Trophoblast cell (in vitro differentiated cells and primary cell): ENCODE measurements around the gene GRIK4.

Experiments used
- DNase-seq, 2 donors: peaks; one replicate each; pipeline ENCODE4 v3.0.0-alpha.2; 2016
- H2AFZ ChIP-seq: 2 replicates; pipeline ENCODE4 v1.6.1; 2013; ENCODE audit warnings: low read length, moderate library complexity, mild to moderate bottlenecking; ENCODE audit not compliant: insufficient read depth, poor library complexity
- H2AK5ac ChIP-seq: 2 replicates; pipeline ENCODE4 v1.6.1; 2013; ENCODE audit warnings: mild to moderate bottlenecking, low read length
- H2BK120ac ChIP-seq: 2 replicates; pipeline ENCODE4 v1.6.1; 2013; ENCODE audit warnings: low read length, mild to moderate bottlenecking, moderate library complexity; ENCODE audit not compliant: insufficient read depth, poor library complexity
- H2BK12ac ChIP-seq: 2 replicates; pipeline ENCODE4 v1.6.1; 2013; ENCODE audit warnings: mild to moderate bottlenecking, low read length, moderate library complexity
- H2BK5ac ChIP-seq: 2 replicates; pipeline ENCODE4 v1.6.1; 2013; ENCODE audit warnings: low read length, low read depth, moderate library complexity, mild to moderate bottlenecking; ENCODE audit not compliant: poor library complexity
- H3K14ac ChIP-seq: 2 replicates; pipeline ENCODE4 v1.6.1; 2013; ENCODE audit warnings: mild to moderate bottlenecking, low read length
- H3K18ac ChIP-seq: 2 replicates; pipeline ENCODE4 v1.6.1; 2013; ENCODE audit warnings: mild to moderate bottlenecking, low read length
- H3K23ac ChIP-seq: 2 replicates; pipeline ENCODE4 v1.6.1; 2013; ENCODE audit warnings: low read length
- H3K27ac ChIP-seq: 2 replicates; pipeline ENCODE4 v1.5.1; 2013; ENCODE audit warnings: low read depth, mild to moderate bottlenecking, inconsistent platforms, low read length, moderate library complexity
- H3K27me3 ChIP-seq: 2 replicates; pipeline ENCODE4 v1.6.1; 2013; ENCODE audit warnings: inconsistent platforms, mild to moderate bottlenecking, low read length, moderate library complexity; ENCODE audit not compliant: insufficient read depth
- H3K36me3 ChIP-seq, 2 experiments: 1 replicate in 1 of 2; 2 replicates in 1 of 2; pipeline ENCODE4 v1.6.1; 2013; ENCODE audit warnings: low read length in 2 of 2, mild to moderate bottlenecking in 2 of 2, moderate library complexity in 1 of 2; ENCODE audit not compliant: insufficient read depth in 2 of 2, control insufficient read depth in 1 of 2
- H3K4ac ChIP-seq: 2 replicates; pipeline ENCODE4 v1.6.1; 2013; ENCODE audit warnings: low read depth, mild to moderate bottlenecking, low read length, moderate library complexity
- H3K4me1 ChIP-seq, 2 experiments: 1 replicate in 1 of 2; 2 replicates in 1 of 2; pipeline ENCODE4 v1.6.1; 2013; ENCODE audit warnings: low read length in 2 of 2, mild to moderate bottlenecking in 2 of 2, moderate library complexity in 1 of 2; ENCODE audit not compliant: insufficient read depth in 2 of 2, control insufficient read depth in 1 of 2
- H3K4me2 ChIP-seq: 2 replicates; pipeline ENCODE4 v1.6.1; 2013; ENCODE audit warnings: inconsistent platforms, mild to moderate bottlenecking, low read length, moderate library complexity
- H3K4me3 ChIP-seq: 2 replicates; pipeline ENCODE4 v1.5.1; 2013; ENCODE audit warnings: mild to moderate bottlenecking, low read depth, low read length, inconsistent platforms
- H3K79me1 ChIP-seq: one replicate; pipeline ENCODE4 v1.6.1; 2013; ENCODE audit warnings: low read length
- H3K79me2 ChIP-seq: 2 replicates; pipeline ENCODE4 v1.6.1; 2013; ENCODE audit warnings: low read length, mild to moderate bottlenecking; ENCODE audit not compliant: control insufficient read depth, insufficient read depth, poor library complexity
- H3K9ac ChIP-seq: 2 replicates; pipeline ENCODE4 v1.6.1; 2013; ENCODE audit warnings: mild to moderate bottlenecking, low read length
- H3K9me3 ChIP-seq: 2 replicates; pipeline ENCODE4 v1.6.1; 2013; ENCODE audit warnings: low read depth, mild to moderate bottlenecking, control low read depth, inconsistent platforms, low read length; ENCODE audit not compliant: insufficient read depth
- H4K12ac ChIP-seq: 2 replicates; pipeline ENCODE4 v1.6.1; 2013; ENCODE audit warnings: low read depth, mild to moderate bottlenecking, low read length, moderate library complexity
- H4K8ac ChIP-seq: 2 replicates; pipeline ENCODE4 v1.6.1; 2013; ENCODE audit warnings: low read depth, mild to moderate bottlenecking, low read length, moderate library complexity
- H4K91ac ChIP-seq: one replicate; pipeline ENCODE4 v1.6.1; 2013; ENCODE audit warnings: low read depth, mild to moderate bottlenecking, low read length, moderate library complexity
- WGBS: extraction: QIAGEN DNeasy Blood & Tissue Kit; methylation state at CpG from one replicate; pipeline ENCODE4 v1.1.7; 2013; ENCODE audit warnings: missing lambda C conversion rate; ENCODE audit not compliant: insufficient read length, insufficient coverage; ENCODE audit errors: extremely low coverage; 5-methylcytosine and 5-hydroxymethylcytosine counted together

GRIK4 gene

DNA sequence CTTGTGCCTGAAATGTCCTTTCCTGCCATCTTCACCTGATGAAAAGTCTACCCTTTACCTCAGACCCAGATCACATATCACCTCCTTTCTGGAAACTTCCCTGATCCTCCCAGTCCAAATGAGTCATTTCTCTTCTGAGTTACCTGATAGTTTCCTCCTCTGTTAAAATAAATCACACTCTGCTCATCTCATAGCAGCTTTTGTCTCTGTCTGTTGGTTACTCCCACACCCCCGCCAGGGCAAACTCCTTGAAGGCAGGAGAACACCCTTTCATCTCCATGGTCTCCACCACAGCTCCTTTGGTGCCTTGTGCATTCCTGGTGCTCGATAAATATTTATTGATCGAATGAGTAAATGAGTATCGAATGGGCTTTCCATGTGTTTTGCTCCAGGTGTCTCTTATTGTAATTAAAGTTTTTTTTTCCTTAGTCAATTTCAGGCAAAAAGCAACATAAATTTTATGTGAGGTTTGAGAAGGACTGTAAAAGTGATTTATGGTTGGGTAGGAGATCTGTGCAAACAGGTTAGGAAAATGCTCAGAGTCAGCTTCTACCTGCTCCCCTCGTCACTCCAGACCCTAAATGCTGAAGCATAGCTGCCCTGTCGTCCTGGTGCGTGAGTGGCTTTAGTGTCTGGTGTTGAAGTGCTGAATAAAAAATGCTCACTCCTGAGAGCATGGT, 178.2 kb downstream of the GRIK4 start:
- Histone ChIP-seq H3K4ac (no peak overlapping the region), H3K9ac (no peak overlapping the region), H3K4me2 (no peak overlapping the region), H3K4me1 (no peaks in the 10 kb centered on the region), H3K23ac (no peak overlapping the region), H3K14ac (no peak overlapping the region), H3K18ac (no peak overlapping the region), H2BK5ac (no peak overlapping the region), H3K79me1 (no peaks in the 10 kb centered on the region), H4K8ac (no peak overlapping the region), H3K9me3 (peaks cover 1% of the 10 kb centered on the region), H2BK12ac (no peak overlapping the region), H3K4me3 (no peak overlapping the region), H4K12ac (no peak overlapping the region), H2BK120ac (no peak overlapping the region), H2AFZ (no peak overlapping the region), H3K36me3 (no peaks in the 10 kb centered on the region), H4K91ac (no peak overlapping the region), H3K27me3 (no peaks in the 10 kb centered on the region), H2AK5ac (no peak overlapping the region), H3K79me2 (no peaks in the 10 kb centered on the region), H3K27ac (no peak overlapping the region)
- no CpG with 5 or more reads among the region's 7 CpGs for WGBS
- DNase-seq = no peak

DNA sequence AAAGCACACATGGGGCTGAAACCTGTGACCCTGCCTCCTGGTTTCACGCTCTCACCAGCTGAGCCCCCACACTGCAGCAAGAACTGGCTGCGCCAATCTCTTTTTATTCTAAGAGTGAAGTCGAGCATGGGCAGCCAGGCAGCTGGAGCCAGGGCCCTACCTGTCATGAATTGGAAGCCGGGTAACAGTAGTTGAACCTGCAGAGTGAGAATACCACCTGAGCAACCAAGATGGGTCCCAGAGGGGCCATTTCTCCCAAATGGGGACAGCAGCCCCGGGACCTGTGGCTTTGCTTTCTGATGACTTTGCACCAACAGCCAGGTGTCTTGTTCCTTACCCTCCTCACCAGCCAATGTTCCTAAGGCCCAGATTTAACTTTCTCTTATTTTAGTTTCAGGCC, 178.9 kb downstream of the GRIK4 start:
- no peak overlapping the region for H3K4me3 ChIP-seq
- H3K79me2 ChIP-seq = no peaks in the 10 kb centered on the region
- no peak overlapping the region for H3K27ac ChIP-seq
- H3K4ac ChIP-seq = no peak overlapping the region
- WGBS = no CpG with 5 or more reads among the region's 5 CpGs
- no peak overlapping the region for H3K23ac ChIP-seq
- no peak overlapping the region for H4K8ac ChIP-seq
- no peaks in the 10 kb centered on the region for H3K27me3 ChIP-seq
- no peak overlapping the region for H2BK12ac ChIP-seq
- H2BK5ac ChIP-seq = no peak overlapping the region
- H2AK5ac ChIP-seq = no peak overlapping the region
- no peaks in the 10 kb centered on the region for H3K36me3 ChIP-seq
- no peak overlapping the region for H3K18ac ChIP-seq
- H2BK120ac ChIP-seq = no peak overlapping the region
- H3K9me3 ChIP-seq = peaks cover 1% of the 10 kb centered on the region
- H4K12ac ChIP-seq = no peak overlapping the region
- no peak overlapping the region for H2AFZ ChIP-seq
- H4K91ac ChIP-seq = no peak overlapping the region
- H3K79me1 ChIP-seq = no peaks in the 10 kb centered on the region
- no peaks in the 10 kb centered on the region for H3K4me1 ChIP-seq
- DNase-seq = no peak
- H3K9ac ChIP-seq = no peak overlapping the region
- H3K4me2 ChIP-seq = no peak overlapping the region
- no peak overlapping the region for H3K14ac ChIP-seq

DNA sequence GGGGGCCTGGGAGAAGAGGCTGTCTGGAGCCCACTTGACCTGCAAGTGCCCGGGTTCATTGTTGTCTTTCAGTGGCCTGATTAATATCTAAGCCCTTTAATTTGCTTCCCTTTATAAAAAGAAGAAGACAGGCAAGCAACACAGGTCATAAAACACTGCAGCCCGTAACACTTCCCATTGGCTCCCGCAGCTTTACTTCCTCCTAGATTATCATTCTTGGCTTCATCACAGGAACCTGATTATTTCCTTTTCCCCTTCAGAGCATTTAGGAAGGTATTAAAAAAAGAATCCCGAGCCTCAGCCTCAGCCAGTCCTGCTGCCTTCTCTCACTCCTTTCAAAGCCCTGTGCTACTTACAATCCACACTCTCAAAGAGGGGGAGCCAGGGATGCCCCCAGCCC, 183.2 kb downstream of the GRIK4 start:
- Histone ChIP-seq H3K4me1 (no peaks in the 10 kb centered on the region), H2BK12ac (no peak overlapping the region), H4K12ac (no peak overlapping the region), H3K4me3 (no peak overlapping the region), H3K4ac (no peak overlapping the region), H3K9me3 (peaks cover 1% of the 10 kb centered on the region), H3K79me2 (no peaks in the 10 kb centered on the region), H4K91ac (no peak overlapping the region), H3K36me3 (no peaks in the 10 kb centered on the region), H3K14ac (no peak overlapping the region), H2AFZ (no peak overlapping the region), H3K27me3 (no peaks in the 10 kb centered on the region), H3K4me2 (no peak overlapping the region), H2BK5ac (no peak overlapping the region), H3K23ac (no peak overlapping the region), H3K18ac (no peak overlapping the region), H2BK120ac (no peak overlapping the region), H3K27ac (no peak overlapping the region), H3K9ac (no peak overlapping the region), H3K79me1 (no peaks in the 10 kb centered on the region), H2AK5ac (no peak overlapping the region), H4K8ac (no peak overlapping the region)
- no peak for DNase-seq
- WGBS = no CpG with 5 or more reads among the region's 4 CpGs

DNA sequence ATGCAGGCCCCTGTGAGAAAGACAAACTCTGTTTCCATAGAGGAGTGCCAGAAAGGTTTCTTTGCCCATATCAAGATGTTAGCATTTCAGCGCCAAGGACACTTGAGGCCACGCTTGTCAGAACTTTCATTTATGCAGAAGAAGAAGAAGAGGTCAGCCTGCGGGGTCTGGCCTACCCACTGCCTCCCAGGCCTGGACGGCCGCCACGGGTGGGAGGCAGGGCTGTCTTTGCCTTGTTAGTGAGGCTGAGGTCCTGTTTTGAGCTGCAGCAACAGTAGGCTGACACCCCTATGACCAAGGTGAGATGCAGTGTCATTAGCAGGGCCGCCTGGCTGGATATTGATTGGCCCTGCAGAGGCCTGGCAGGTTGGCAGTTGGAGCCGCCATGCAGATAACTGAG, 183.9 kb downstream of the GRIK4 start:
- H3K4me3 ChIP-seq = no peak overlapping the region

More for the DNA sequence above, 183.9 kb downstream of the GRIK4 start:
- no peaks in the 10 kb centered on the region for H3K79me2 ChIP-seq
- no CpG with 5 or more reads among the region's 8 CpGs for WGBS
- no peak overlapping the region for H3K27ac ChIP-seq
- H3K4me1 ChIP-seq = no peaks in the 10 kb centered on the region
- no peak overlapping the region for H3K14ac ChIP-seq
- H2BK12ac ChIP-seq = no peak overlapping the region
- H3K18ac ChIP-seq = no peak overlapping the region
- H2BK120ac ChIP-seq = no peak overlapping the region
- H4K8ac ChIP-seq = no peak overlapping the region
- no peak overlapping the region for H3K4me2 ChIP-seq
- no peak overlapping the region for H4K12ac ChIP-seq
- no peaks in the 10 kb centered on the region for H3K36me3 ChIP-seq
- H2BK5ac ChIP-seq = no peak overlapping the region
- no peak for DNase-seq
- H3K27me3 ChIP-seq = no peaks in the 10 kb centered on the region
- no peak overlapping the region for H3K9ac ChIP-seq
- H3K9me3 ChIP-seq = no peaks in the 10 kb centered on the region
- no peak overlapping the region for H3K4ac ChIP-seq
- no peak overlapping the region for H2AFZ ChIP-seq
- H3K79me1 ChIP-seq = no peaks in the 10 kb centered on the region
- no peak overlapping the region for H2AK5ac ChIP-seq
- H3K23ac ChIP-seq = no peak overlapping the region
- H4K91ac ChIP-seq = no peak overlapping the region
